ENCODE data around the gene PTPA.

DNA sequence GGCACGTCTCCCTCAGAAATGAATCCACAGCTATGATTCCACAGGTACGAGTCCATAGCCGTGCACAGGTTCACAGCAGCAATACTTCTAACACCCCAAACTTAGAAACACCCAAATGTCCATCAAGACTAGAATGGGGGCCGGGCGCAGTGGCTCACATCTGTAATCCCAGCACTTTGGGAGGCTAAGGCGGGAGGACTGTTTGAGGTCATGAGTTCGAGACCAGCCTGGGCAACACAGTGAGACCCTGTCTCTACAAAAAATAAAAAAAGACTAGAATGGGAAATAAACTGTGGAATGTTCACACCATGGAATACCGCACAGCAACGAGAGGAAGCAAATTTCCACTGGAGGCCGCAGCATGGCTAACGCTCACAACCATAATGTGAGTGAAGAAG lies 34.6 kb upstream of the PTPA start:
- TF ChIP-seq CTCF (IDR thresholded peaks at IDR 0.05) (no peak), POLR2A (IDR thresholded peaks at IDR 0.05) (no peak)

All from heart left ventricle (tissue), 13 donors.